Activated T-cell treated with anti-CD3 and anti-CD28 coated beads, Interleukin-2, amount 50 U/mL, for 4 hours (primary cell): ENCODE data around the gene SLC25A45. TPM values are rescaled to one million over a fixed set of nuclear protein-coding genes. Genes with fewer than 3 reads are reported as not detected.
"Not testable (repeated sequence)": the region's sequence is repeated elsewhere in the genome, so short reads cannot be mapped to it uniquely, and the experiment has no call there.

Source experiments
- ATAC-seq, 2 donors: fragments of 200-7000 bp; cut with Tn5 transposase; one replicate each; pipeline ENCODE4 v1.10.0; 2021
- DNase-seq: peaks from one replicate; pipeline ENCODE4 v3.0.0-alpha.2; 2020
- H3K27me3 Mint-ChIP-seq: one replicate; pipeline ENCODE4 v1.8.0; 2021; ENCODE audit warnings: low read depth, mixed read lengths
- H3K36me3 Mint-ChIP-seq: one replicate; pipeline ENCODE4 v1.8.0; 2022; ENCODE audit warnings: mixed read lengths; ENCODE audit not compliant: insufficient read depth
- H3K4me1 Mint-ChIP-seq: one replicate; pipeline ENCODE4 v1.8.0; 2021; ENCODE audit warnings: low read depth, mixed read lengths
- H3K4me3 Mint-ChIP-seq: one replicate; pipeline ENCODE4 v1.8.0; 2021; ENCODE audit warnings: mild to moderate bottlenecking, moderate library complexity, mixed read lengths
- H3K9me3 Mint-ChIP-seq: one replicate; pipeline ENCODE4 v1.8.0; 2021; ENCODE audit warnings: mixed read lengths
- total RNA-seq, 3 donors: library from RNA; stranded (reverse); gene quantifications; one replicate each; pipeline ENCODE4 v1.2.1, GENCODE V29; 2021

Gene SLC25A45
- total RNA-seq, 3 donors from 2014 or later: 7.0 to 11.1 (median 9.5) TPM

DNA sequence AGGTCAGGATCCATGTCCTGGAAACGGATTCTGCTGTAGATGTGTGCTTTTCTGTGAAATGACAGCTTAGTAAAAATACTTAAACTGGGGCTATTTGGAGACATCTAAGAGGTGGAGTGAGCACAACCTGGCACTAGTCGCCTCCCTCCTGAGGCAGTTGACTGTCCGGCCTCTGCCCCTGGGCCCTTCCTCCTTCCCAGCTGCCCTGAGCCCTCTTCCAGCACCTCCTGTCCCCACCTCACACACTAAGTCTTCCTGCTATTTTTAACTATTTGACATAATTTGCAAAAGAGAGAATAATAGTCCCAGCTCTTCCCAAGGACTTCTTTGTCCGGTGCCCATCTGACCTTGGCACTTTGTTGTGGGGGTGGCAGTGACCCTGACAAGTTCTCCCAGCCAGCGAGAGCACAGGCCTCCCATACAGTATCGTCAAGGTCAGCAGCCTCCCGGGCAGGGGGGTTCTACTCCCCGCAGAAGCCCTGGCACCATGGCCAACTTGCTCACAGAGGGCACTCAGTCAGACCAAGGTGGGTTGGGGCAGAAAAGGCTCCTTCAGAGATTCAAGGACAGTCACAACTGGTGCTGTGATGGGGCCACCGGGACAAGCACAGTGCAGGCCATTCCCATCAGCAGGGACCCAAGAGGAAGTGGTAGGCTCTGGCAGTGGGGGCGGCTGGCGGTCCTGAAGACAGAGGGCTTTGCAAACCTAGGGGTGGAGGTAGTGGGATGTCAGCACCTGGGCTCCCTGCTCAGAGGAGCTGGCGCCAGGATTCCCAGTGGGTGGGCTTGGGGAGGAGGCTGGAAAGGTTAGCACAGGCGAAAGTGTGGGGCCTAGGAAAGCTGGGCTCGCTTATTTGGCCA, 34.6 kb upstream of the SLC25A45 start:
- Mint-ChIP-seq H3K9me3 (no peaks in the 10 kb centered on the region), H3K4me3 (peak overlapping the region; percentile 100), H3K36me3 (peaks cover 2% of the 10 kb centered on the region), H3K4me1 (peaks cover 49% of the 10 kb centered on the region), H3K27me3 (no peaks in the 10 kb centered on the region)
- ATAC-seq (no peak), DNase-seq (peak; percentile 29)

DNA sequence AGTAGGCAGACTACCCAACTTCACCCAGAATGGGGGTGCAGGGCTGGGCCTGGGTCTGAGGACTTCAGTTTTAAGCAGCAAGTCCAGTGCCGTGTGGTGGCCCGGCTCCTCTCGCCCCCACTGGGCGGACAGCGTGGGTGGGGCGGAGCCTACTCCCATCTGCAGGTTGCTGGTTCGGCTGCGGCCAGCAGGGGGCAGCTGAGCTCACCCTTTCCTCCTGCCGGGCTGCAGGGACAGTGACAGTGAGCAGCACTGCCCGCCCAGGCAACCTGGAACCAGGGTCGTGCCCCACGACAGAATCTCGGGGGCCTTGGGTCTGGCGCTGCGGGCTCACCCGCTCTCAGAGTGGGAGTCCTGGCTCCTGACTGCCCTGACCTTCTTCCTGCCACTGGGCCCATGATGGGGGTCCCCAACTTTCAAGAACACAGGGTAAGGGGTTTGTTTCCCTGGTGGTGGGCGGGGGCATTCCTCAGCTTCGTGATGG, 33.9 kb upstream of the SLC25A45 start:
- Mint-ChIP-seq H3K4me1 (peaks cover 49% of the 10 kb centered on the region), H3K9me3 (no peaks in the 10 kb centered on the region), H3K27me3 (no peaks in the 10 kb centered on the region), H3K36me3 (peaks cover 2% of the 10 kb centered on the region), H3K4me3 (peak overlapping the region; percentile 100)
- peak; percentile 93 for DNase-seq
- ATAC-seq: peak; percentile 39

GRCh38 chr11:65415499-65416340, 33.3 kb upstream of the SLC25A45 start:
- DNase-seq: no peak
- Mint-ChIP-seq H3K9me3 (no peaks in the 10 kb centered on the region), H3K27me3 (no peaks in the 10 kb centered on the region), H3K36me3 (peaks cover 2% of the 10 kb centered on the region), H3K4me1 (peaks cover 47% of the 10 kb centered on the region), H3K4me3 (peak overlapping the region; percentile 100)
- no peak for ATAC-seq

DNA sequence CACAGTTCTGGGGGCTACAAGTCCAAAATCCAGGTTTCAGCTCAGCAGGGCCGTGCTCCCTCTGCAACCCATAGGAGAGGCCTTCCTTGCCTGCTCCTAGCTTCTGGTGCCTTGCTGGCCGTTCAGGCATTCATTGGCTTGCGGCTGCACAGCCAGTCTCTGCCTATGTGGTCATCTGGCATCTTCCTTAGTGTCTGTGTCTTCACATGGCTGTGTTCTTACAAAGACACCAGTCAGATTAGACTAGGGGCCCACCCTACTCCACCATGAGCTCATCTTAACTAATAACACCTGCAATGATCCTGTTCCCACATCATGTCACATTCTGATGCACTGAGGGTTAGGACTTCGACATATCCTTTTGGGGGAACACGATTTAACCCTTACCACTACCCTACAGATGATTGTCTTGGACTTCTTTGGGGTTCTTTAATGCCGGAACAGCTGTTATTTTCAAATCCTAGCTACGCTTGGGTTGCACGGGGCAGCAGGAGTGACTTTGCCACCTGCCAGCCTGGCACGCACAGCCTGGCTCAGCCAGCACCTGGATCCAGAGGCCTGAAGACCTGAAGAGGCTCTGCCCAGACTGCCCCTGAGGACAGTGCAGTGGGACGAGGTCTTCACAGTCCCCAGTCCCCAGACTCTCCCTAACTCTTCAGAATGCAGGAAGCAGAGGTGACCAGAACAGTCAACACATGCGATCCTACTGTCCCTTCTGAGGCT, 32.5 kb upstream of the SLC25A45 start:
- no peak overlapping the region for H3K4me3 Mint-ChIP-seq
- DNase-seq (no peak), ATAC-seq (no peak)
- peaks cover 41% of the 10 kb centered on the region for H3K4me1 Mint-ChIP-seq
- H3K27me3 Mint-ChIP-seq: no peaks in the 10 kb centered on the region
- H3K9me3 Mint-ChIP-seq: no peaks in the 10 kb centered on the region
- H3K36me3 Mint-ChIP-seq: peaks cover 2% of the 10 kb centered on the region

- not testable (repeated sequence) for DNase-seq, ATAC-seq, H3K27me3 Mint-ChIP-seq, H3K4me3 Mint-ChIP-seq, H3K9me3 Mint-ChIP-seq
- Mint-ChIP-seq H3K36me3 (peaks cover 11% of the 10 kb centered on the region), H3K4me1 (peaks cover 29% of the 10 kb centered on the region)
These were observed 30.7 kb upstream of the SLC25A45 start for GRCh38 chr11:65413077-65413664.

DNA sequence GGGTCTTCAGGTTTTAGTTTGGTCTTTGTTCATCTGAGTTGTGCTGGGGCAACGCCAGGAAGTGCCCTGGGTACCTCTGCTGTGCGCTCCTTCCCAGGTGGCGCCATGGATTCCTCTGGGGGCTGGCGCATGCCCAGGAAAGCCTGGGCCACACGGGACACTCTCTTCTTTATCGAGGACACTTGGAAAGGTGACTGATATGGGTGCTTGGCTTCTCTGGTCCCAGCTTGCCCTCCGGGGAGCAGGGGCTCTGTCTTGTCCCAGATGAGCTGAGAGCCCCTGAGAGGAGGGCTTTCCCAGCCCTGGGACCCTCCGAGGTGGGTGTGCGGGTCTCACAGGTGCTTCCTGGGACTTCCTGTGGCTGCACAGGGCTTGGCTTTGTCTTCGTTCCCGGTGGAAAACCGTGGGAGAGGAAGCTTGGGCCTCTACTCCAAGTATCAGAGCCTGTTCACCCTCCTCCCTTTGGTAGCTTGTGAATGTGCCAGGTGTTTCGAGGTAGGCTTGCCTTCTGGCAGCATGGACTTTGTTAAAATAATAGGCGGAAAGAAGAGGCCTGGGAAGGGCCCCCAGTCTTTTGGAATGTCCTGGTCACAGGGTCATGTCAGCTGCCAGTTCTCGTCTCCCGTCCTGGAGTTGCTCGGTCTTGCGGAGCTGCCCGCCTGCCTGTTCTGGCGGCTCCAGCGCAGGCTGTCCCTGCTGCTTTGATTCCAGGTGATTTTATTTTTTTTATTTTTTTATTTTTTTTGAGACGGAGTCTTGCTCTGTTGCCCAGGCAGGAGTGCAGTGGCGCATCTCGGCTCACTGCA, 30.0 kb upstream of the SLC25A45 start:
- Mint-ChIP-seq H3K4me1 (peaks cover 22% of the 10 kb centered on the region), H3K36me3 (peaks cover 11% of the 10 kb centered on the region), H3K4me3 (no peak overlapping the region), H3K27me3 (no peaks in the 10 kb centered on the region), H3K9me3 (no peaks in the 10 kb centered on the region)
- DNase-seq (no peak), ATAC-seq (no peak)

GRCh38 chr11:65411681-65412070, 29.2 kb upstream of the SLC25A45 start:
- ATAC-seq: no peak
- H3K36me3 Mint-ChIP-seq: peaks cover 11% of the 10 kb centered on the region

GRCh38 chr11:65410936-65411680, 28.7 kb upstream of the SLC25A45 start:
- peaks cover 11% of the 10 kb centered on the region for H3K36me3 Mint-ChIP-seq

More at GRCh38 chr11:65411681-65412070, 29.2 kb upstream of the SLC25A45 start:
- peaks cover 14% of the 10 kb centered on the region for H3K4me1 Mint-ChIP-seq
- DNase-seq: no peak
- no peaks in the 10 kb centered on the region for H3K9me3 Mint-ChIP-seq
- no peak overlapping the region for H3K4me3 Mint-ChIP-seq
- H3K27me3 Mint-ChIP-seq: no peaks in the 10 kb centered on the region

DNA sequence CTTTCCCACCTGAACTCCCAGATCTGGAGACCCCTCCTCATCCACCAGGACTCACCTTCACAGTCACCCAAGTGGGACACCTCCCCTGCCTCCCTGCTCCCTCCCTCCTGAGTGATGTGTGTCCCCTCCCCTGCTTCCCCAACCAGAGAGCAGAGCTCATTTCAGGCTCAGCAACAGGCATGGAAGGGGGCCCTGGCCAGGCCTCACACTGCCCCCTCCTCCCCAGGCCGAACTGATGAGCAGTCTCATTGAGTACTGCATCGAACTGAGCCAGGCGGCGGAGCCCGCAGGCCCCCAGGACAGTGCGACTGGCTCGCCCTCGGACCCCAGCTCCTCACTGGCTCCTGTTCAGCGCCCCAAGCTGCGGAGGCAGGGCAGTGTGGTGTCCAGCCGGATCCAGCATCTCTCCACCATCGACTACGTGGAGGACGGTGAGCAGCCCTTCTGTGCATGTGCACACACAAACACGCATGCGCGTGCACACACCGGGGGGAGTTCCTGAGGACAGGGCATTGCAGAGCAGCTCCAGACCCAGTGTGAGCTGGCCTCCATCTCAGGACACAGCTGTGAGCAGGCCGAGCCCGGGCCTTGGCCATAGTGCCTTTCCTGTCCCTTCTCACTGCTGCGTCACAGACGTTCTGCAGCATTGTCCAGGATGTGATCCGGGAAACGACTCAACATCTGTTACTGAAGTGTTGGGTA, 22.3 kb upstream of the SLC25A45 start:
- H3K36me3 Mint-ChIP-seq: peaks cover 15% of the 10 kb centered on the region
- H3K4me1 Mint-ChIP-seq: peaks cover 4% of the 10 kb centered on the region
- DNase-seq (no peak), ATAC-seq (no peak)
- no peaks in the 10 kb centered on the region for H3K9me3 Mint-ChIP-seq
- no peak overlapping the region for H3K4me3 Mint-ChIP-seq
- H3K27me3 Mint-ChIP-seq: no peaks in the 10 kb centered on the region

More at GRCh38 chr11:65410936-65411680, 28.7 kb upstream of the SLC25A45 start:
- DNase-seq (no peak), ATAC-seq (no peak)
- Mint-ChIP-seq H3K9me3 (no peaks in the 10 kb centered on the region), H3K4me3 (no peak overlapping the region), H3K27me3 (no peaks in the 10 kb centered on the region), H3K4me1 (peaks cover 8% of the 10 kb centered on the region)

GRCh38 chr11:65404210-65404609, 21.8 kb upstream of the SLC25A45 start:
- Mint-ChIP-seq H3K9me3 (no peaks in the 10 kb centered on the region), H3K4me3 (no peak overlapping the region), H3K27me3 (no peaks in the 10 kb centered on the region), H3K4me1 (peaks cover 4% of the 10 kb centered on the region), H3K36me3 (peaks cover 13% of the 10 kb centered on the region)
- no peak for ATAC-seq
- no peak for DNase-seq

DNA sequence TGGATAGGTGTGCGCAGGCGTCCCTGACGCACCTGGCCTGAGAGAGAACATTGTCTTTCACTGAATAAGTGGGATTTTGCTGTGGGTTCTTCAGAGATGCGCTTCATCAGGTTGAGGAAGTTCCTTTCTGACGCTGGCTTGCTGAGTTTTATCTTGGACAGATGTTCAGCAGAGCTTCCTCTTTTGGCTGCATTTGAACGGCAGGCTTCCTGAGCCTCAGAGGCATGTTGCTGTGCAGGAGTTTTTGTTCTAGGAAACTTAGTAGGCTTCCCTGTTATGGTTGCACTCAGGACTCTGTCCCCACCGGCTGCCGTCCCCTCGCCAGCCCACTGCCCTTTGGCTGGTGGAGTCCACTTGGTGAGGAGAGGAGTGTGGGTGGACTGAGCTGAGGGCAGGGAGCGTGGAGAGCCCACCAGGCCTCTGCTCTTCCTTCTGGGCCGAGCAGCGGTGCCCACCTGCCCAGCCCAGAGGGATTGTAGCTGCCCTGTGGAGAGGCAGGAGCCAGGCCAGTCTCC, 21.2 kb upstream of the SLC25A45 start:
- Mint-ChIP-seq H3K4me1 (peaks cover 4% of the 10 kb centered on the region), H3K27me3 (no peaks in the 10 kb centered on the region), H3K4me3 (no peak overlapping the region), H3K9me3 (no peaks in the 10 kb centered on the region), H3K36me3 (peaks cover 10% of the 10 kb centered on the region)
- DNase-seq: no peak
- no peak for ATAC-seq

- Mint-ChIP-seq H3K4me3 (no peak overlapping the region), H3K9me3 (no peaks in the 10 kb centered on the region), H3K36me3 (peaks cover 7% of the 10 kb centered on the region), H3K4me1 (peaks cover 4% of the 10 kb centered on the region), H3K27me3 (no peaks in the 10 kb centered on the region)
- ATAC-seq: no peak
- DNase-seq: no peak
These were observed 20.3 kb upstream of the SLC25A45 start for GRCh38 chr11:65402790-65403189.
